ENCODE results near the gene SHC2.
A peak's percentile ranks its signal among the peaks of the same experiment; 100 is the strongest.

SHC2 gene

GRCh38 chr19:460877-461720 lies at the start of gene SHC2:
TSS of gene SHC2 (minus strand) at chr19:461033. CDS start at chr19:460996, 37 bp downstream.
- no peak for DNase-seq

GRCh38 chr19:508204-509150 lies 47.6 kb upstream of the SHC2 start:
- no peak for DNase-seq

DNA sequence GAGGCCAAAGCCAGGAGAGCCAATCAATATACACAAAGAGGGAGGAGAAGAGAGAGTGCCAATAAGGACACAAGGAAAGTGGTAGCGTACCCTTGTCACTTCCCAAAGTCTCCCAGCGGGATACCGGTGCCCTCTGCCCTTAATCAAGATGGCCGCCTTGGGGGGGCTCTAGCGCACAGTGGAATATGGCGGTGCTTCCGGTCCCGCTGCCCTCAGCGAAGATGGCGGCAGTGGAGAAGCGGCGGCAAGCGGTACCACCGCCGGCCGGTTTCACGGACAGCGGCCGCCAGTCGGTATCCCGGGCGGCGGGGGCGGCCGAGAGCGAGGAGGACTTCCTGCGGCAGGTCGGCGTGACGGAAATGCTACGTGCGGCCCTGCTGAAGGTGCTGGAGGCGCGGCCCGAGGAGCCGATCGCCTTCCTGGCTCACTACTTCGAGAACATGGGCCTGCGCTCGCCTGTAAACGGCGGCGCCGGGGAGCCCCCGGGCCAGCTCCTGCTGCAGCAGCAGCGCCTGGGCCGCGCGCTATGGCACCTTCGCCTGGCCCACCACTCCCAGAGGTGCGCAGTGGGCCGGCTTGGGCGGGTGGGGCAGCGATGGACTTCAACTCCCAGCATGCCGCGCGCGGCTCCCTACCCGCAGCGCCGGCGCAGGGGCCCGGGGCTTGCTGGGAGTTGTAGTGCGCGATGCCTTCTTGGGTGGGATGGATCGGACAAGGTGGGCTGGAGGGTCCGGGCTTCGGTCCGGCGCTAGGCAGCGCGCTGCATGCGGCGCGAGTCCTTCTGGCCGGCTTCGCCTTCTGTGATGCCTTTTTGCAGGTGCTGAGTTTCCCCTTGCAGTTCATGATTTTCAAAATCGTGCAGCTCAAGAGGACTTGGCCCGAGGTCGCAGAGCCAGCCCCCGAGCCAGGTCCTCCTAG lies 46.7 kb upstream of the SHC2 start, which contains the start of gene TPGS1:
TPGS1 (plus strand) TSS at position 212 of the 918 bp plus-strand sequence; CDS start at position 222, 10 bp downstream.
- peak; percentile 82 for DNase-seq

DNA sequence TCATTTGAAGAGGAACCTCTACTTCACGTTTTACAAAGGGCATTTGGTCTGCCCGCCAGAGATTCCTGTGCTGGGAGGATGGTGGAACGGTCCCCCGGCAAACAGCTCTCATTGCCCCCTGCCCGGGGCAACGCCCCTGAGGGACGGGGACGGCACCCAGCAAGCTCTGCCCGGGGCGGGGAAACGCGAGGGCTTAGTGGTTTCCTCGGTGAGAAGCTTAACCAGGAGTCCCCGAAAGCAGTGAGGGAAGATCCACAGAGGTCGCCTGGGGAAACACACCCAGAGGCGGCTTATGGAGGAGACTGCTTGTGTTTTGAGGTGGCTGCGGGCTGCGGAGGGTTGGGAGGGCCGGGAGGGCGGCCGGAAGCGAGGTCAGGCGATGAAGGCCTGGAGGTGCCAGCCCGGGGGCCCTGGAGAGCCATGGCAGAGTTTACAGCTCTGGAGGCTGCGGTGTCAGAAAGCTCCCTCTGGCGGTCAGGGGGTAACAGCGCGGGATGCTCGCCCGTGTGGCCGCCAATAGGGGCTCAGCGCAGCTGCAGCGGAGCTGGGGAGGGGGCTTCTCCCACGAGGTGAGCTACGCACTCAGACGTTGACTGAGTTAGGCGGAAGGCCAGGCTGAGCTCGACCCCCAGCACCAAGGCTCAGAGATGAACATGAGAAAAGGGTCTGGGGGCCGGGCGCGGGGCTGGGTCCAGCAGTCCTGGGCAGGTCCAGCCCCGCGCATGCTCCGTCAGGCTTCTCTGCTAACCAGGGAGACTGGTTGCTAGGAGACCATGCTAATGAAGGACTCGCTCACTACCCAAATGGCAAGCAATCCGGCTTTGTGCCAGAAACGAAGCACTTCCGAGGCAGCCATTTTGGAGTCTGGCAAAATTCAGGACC lies 45.8 kb upstream of the SHC2 start:
- peak; percentile 88 for DNase-seq

DNA sequence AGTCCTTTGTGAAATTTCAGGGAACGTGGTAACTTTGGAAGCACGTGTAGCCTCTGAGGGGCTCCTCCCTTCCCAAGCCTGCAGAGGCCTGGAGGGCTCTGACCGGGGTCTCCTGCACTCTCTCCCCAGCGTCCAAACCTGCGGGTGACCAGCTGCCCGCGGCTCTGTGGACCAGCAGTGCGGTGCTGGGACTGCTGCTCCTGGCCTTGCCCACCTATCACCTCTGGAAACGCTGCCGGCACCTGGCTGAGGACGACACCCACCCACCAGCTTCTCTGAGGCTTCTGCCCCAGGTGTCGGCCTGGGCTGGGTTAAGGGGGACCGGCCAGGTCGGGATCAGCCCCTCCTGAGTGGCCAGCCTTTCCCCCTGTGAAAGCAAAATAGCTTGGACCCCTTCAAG lies 43.8 kb upstream of the SHC2 start:
- no peak for DNase-seq

DNA sequence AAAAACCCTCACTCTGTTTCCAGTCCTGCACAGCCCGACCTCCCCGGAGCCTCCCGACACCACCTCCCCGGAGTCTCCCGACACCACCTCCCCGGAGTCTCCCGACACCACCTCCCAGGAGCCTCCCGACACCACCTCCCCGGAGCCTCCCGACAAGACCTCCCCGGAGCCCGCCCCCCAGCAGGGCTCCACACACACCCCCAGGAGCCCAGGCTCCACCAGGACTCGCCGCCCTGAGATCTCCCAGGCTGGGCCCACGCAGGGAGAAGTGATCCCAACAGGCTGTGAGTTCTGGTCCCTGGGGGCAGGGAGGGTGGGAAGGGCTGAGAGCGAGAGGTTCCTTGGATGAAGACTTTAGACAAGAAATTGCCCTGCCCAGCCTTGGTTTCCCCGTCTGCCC lies 40.8 kb upstream of the SHC2 start:
- no peak for DNase-seq

GRCh38 chr19:498977-499623 lies 38.3 kb upstream of the SHC2 start:
- DNase-seq: no peak

GRCh38 chr19:498511-498891 lies 37.7 kb upstream of the SHC2 start:
- no peak for DNase-seq

DNA sequence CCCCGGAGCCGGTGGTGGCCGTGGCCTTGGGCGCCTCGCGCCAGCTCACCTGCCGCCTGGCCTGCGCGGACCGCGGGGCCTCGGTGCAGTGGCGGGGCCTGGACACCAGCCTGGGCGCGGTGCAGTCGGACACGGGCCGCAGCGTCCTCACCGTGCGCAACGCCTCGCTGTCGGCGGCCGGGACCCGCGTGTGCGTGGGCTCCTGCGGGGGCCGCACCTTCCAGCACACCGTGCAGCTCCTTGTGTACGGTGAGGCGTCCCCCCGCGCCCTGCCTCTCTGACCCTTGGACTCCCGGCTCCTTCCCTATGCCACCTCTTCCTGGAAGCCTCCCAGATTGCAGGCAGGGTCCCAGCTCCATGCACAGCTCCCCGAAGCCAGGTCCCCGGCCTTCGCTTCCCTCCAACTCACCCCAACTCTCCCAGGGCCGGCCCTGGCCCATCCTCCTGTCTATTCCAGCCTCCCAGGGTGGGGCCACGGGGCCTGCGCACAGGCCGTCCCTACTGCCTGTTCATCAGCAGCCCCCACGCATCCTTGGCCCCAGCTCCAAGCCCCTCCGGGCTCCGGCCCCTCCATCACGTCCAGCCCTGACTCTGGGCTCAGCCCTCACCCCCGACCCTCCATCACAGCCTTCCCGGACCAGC lies 37.2 kb upstream of the SHC2 start:
- DNase-seq: no peak

GRCh38 chr19:497491-497868 lies 36.6 kb upstream of the SHC2 start:
- no peak for DNase-seq

- DNase-seq: no peak
Measured at GRCh38 chr19:496986-497385, 36.2 kb upstream of the SHC2 start.

DNA sequence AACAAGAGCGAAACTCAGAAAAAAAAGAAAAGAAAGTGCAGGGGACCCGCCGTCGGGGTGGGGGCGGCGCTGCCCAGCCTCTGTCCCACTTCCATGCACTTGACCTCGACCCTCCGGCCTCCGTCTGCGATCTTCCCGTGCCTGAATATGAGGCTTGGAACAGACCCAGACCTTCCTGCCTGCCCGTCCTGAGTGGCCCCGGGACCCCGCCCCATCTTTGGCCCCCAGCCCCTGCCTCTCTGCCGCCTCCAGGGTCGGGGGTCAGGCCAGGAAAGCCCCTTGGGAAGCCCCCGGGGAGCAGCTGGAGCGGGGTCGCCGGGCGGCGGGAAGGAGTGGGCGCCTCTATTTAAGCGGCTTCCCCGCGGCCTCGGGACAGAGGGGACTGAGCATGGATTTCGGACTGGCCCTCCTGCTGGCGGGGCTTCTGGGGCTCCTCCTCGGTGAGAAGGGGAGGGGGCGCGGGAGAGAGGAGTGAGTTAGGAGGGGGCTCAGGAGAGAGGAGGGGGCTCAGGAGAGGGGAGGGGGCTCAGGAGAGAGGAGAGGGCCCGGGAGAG lies 35.4 kb upstream of the SHC2 start, which contains the start of gene MADCAM1:
MADCAM1 (plus strand) TSS at position 375 of the 554 bp plus-strand sequence; CDS start at position 389, 14 bp downstream.
- no peak for DNase-seq

DNA sequence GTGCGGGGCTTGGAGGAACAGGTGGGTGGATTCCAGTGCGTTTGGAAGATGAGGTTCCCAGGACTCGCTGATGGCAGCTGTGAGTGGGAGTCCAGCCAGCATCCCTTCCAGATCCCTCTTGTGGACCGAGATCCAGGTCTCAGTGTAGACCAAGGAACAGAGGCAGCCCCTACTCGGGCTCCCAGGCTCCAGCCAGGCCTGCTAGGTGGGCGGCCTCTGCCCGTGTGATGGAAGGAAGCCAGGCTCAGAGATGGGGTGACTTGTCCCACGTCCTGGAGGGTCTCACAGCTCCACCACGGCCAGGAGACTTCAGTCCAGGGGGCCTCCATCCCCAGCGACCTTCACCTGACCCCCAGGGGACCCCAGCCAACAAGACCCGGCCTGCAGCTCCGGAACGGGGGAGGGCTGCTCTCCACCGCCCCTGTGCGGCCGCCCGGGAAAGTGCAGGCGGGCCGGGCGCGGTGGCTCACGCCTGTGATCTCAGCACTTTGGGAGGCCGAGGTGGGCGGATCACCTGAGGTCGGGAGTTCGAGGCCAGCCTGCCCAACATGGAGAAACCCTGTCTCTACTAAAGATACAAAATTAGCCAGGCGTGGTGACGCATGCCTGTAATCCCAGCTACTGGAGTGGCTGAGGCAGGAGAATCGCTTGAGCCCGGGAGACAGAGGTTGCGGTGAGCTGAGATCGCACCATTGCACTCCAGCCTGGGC lies 34.7 kb upstream of the SHC2 start:
- DNase-seq: peak; percentile 30

DNA sequence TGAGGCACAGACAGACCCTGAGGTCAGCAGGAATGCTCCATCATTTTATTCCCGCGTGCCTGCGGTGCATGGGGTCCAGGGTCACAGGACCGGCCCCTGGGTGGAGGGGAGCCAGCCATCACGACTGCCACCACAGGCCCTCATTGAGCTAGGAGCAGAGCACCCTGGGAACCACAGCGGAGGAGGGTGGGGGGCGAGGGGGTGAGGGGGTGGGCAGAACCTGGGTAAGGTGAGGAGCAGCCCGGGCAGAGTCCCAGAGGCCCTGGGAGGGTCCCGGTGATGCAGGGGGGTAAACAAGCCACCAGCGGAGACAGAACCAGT lies 34.2 kb upstream of the SHC2 start:
- DNase-seq: no peak

DNA sequence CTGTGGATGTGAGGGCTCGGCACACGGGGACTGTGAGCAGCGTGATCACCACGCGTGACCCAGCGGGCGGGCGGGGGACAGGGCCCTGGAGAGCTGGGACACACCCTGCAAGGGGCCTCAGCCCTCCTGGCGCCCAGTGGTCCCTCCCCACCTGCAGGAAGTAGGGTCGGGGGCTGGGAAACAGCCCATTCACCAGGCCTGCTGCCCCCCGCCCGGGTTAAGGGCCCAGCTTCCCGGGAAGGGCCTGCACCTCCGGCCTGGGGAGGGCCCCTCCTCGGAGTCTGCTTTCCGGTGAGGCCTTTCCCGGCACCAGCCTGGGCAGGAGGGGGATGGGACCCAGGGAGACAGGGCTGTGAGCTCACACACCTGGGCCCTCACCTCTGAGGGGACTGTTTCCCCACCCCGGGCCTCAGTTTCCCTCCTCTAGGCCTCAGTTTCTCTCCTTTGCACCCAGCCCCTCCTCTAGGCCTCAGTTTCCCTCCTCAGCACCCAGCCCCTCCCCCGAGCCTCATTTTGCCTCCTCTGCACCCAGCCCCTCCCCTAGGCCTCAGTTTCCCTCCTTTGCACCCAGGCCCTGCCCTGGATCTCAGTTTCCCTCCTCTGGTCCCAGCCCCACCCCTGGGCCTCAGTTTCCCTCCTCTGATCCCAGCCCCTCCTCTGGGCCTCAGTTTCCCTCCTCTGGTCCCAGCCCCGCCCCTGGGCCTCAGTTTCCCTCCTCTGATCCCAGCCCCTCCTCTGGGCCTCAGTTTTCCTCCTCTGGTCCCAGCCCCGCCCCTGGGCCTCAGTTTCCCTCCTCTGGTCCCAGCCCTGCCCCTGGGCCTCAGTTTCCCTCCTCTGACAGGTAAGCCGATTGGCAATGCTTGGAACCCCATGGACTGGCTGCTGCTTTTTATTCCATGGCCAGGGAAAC lies 33.6 kb upstream of the SHC2 start:
- no peak for DNase-seq

DNA sequence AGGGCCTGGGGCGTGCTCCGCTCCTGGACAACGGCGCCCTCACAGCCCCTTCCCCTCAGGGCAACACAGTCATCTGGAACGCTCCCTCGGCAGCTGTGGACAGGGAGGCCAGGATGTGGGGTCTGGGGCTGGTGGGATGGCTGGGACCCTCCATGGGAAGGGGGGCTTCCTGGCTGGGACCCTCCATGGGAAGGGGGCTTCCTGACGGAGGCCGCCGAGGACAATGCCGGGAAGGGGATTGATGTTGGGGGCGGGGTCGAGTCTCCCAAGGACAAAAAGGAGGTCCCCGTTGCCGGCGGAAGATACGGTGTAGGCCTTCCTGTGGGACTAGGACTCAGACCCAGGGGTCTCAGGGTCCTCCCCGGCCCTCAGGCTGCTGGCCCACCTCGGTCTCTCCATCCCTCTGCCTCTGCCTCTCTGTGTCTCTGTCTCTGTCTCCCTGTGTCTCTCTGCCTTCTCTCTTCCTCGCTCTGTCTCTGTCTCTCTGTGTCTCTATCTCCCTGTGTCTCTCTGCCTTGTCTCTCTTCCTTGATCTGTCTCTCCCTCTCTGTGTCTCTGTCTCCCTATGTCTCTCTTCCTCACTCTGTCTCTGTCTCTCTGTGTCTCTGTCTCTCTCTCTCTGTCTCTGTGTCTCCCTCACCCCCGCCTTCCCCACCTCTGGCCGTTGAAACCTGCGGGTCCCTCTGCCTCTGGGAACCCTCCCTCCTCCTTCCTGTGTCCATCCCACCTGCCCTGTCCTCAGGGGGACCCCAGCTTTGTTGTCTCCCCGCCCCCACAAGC lies 32.7 kb upstream of the SHC2 start:
- DNase-seq: no peak

GRCh38 chr19:492091-492531 lies 31.3 kb upstream of the SHC2 start:
- peak; percentile 18 for DNase-seq
